ENCODE measurements around the gene TTLL11. TPM values are rescaled to one million over a fixed set of nuclear protein-coding genes. Genes with fewer than 3 reads are reported as not detected.

The TTLL11 gene
- total RNA-seq (2014; rRNA removed), result 7.0 and 8.9 TPM in 2 replicates
- Bru-seq, nascent RNA, result percentile 68 among the genes with signal in this experiment
- percentile 56 among the genes with signal in this experiment for BruChase-seq, experiment 1, labeled RNA remaining after a 6-hour chase
- percentile 60 among the genes with signal in this experiment for BruChase-seq, experiment 2, labeled RNA remaining after a 2-hour chase
- long read RNA-seq, partial matches to known transcripts, result 7 of 34 reads
- long read RNA-seq, other reads (novel, unspliced or antisense), result 25 of 34 reads

- POLR2A ChIA-PET (ENCODE audit: unreplicated experiment), result no interaction called here
- no TSS peak for BruUV-seq (replicated peaks)
- H3K27ac ChIP-seq (ENCODE audit: low read length), result no peak within 1 kb of the TSS
Measured at GRCh38 chr9:122092611-122093506, at the start of gene TTLL11. Gene TTLL11, minus strand, starts transcription at chr9:122093308. Its CDS starts 160 bp downstream, at chr9:122093148.

DNA sequence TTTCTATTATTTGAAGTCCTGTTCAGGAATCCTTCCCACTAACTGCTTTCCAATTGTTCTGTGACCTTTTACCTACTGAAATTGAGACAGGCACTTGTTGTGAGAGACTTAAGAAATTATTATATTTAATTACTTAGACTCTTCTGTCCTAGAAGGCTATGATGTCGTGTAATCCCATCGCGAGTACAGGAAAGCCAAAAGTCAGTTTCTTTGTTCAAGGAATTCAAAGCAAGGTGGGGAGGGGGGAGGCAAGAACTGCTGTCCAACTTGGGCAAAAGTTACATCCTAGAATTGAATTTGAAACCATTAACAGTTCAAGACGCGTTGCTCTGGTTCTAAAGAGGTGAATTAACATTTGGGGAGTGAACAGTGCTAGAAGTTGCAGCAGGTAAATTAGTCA lies 48.6 kb upstream of the TTLL11 start:
- Histone ChIP-seq H3K79me2 (ENCODE audit: low read length) (no peaks in the 10 kb centered on the region), H3K9ac (ENCODE audit: low read length) (no peak overlapping the region), H3K9me3 (ENCODE audit: low read length) (no peaks in the 10 kb centered on the region), H3K36me3 (ENCODE audit: low read depth, low read length) (peaks cover 26% of the 10 kb centered on the region), H3K4me3 (ENCODE audit: low read length) (no peak overlapping the region), H2AFZ (ENCODE audit: low read length) (no peak overlapping the region), H3F3A (ENCODE audit: low read length, unreplicated experiment) (peaks cover 4% of the 10 kb centered on the region), H3K27ac (ENCODE audit: low read length) (peak overlapping the region; percentile 88; the same call in 1 of the 2 replicates), H3K4me2 (ENCODE audit: low read length) (no peak overlapping the region), H4K20me1 (ENCODE audit: low read length) (no peaks in the 10 kb centered on the region), H3K9me2 (replicated peaks; ENCODE audit: low read length) (no peaks in the 10 kb centered on the region), H3K27me3 (ENCODE audit: low read length) (no peaks in the 10 kb centered on the region), H3K4me1 (ENCODE audit: insufficient read depth, low read length) (peaks cover 29% of the 10 kb centered on the region)
- TF ChIP-seq CTCF (conservative IDR thresholded peaks at IDR 0.05; ENCODE audit: low read depth, low read length), result no peak
- TF ChIP-seq EZH2 (IDR thresholded peaks at IDR 0.05; ENCODE audit: low read length, unreplicated experiment), result no peak
- TF ChIP-seq EZH2phosphoT487 (IDR thresholded peaks at IDR 0.05; ENCODE audit: borderline replicate concordance, low read length), result no peak
- CTCF ChIA-PET, result no interaction called here
- ATAC-seq, result no peak
- BruUV-seq (replicated peaks), result no TSS peak
- intact Hi-C loops (cut with micrococcal nuclease), result loop anchor here (5.0 kb wide), 1 partner anchor 51 kb away; no protein-coding TSS in a partner anchor
- DNase-seq, result no peak
- POLR2A ChIA-PET (ENCODE audit: unreplicated experiment), result no interaction called here

More at GRCh38 chr9:122092611-122093506, at the start of gene TTLL11:
- Histone ChIP-seq H3K9me3 (ENCODE audit: low read length) (no peaks in the 10 kb centered on the region), H3K79me2 (ENCODE audit: low read length) (peaks cover 28% of the 10 kb centered on the region), H3K4me2 (ENCODE audit: low read length) (peak within 1 kb of the TSS; percentile 94), H3K36me3 (ENCODE audit: low read depth, low read length) (no peaks in the 10 kb centered on the region), H3K9ac (ENCODE audit: low read length) (peak within 1 kb of the TSS; percentile 74), H3K4me1 (ENCODE audit: insufficient read depth, low read length) (peaks cover 11% of the 10 kb centered on the region), H3K27me3 (ENCODE audit: low read length) (peaks cover 12% of the 10 kb centered on the region; the same call in 1 of the 2 replicates), H2AFZ (ENCODE audit: low read length) (peak within 1 kb of the TSS; percentile 94), H4K20me1 (ENCODE audit: low read length) (no peaks in the 10 kb centered on the region), H3K9me2 (replicated peaks; ENCODE audit: low read length) (no peaks in the 10 kb centered on the region), H3K4me3 (ENCODE audit: low read length) (peak within 1 kb of the TSS; percentile 83), H3F3A (ENCODE audit: low read length, unreplicated experiment) (no peaks in the 10 kb centered on the region)
- intact Hi-C loops (cut with micrococcal nuclease), result no loop called here
- CTCF ChIA-PET, result no interaction called here
- ATAC-seq, result peak; percentile 84
- TF ChIP-seq CTCF (conservative IDR thresholded peaks at IDR 0.05; ENCODE audit: low read depth, low read length) (no peak), EZH2 (IDR thresholded peaks at IDR 0.05; ENCODE audit: low read length, unreplicated experiment) (no peak), EZH2phosphoT487 (IDR thresholded peaks at IDR 0.05; ENCODE audit: borderline replicate concordance, low read length) (no peak)
- DNase-seq, result peak; percentile 87
